HepG2 (cell line): ENCODE data around the gene CCL27. TPM values are rescaled to one million over a fixed set of nuclear protein-coding genes. Genes with fewer than 3 reads are reported as not detected.

Experiments used
- AGO1 ChIP-seq: fragments of 200-400 bp; formaldehyde crosslinking; IDR thresholded peaks from 2 replicates; pipeline ENCODE4 v1.6.1; 2017; ENCODE audit warnings: mild to moderate bottlenecking, low read depth, low read length, moderate library complexity; ENCODE audit not compliant: poor library complexity, severe bottlenecking
- AGO2 ChIP-seq: fragments of 200-400 bp; formaldehyde crosslinking; optimal IDR thresholded peaks from 2 replicates; pipeline ENCODE3; 2017; ENCODE audit warnings: mild to moderate bottlenecking, low read depth, low read length, moderate library complexity
- CAMTA2 ChIP-seq: sonication (generic); formaldehyde crosslinking; IDR thresholded peaks from 2 replicates; pipeline ENCODE4 v1.4.0; 2020; ENCODE audit warnings: mild to moderate bottlenecking, missing genetic modification reagents, borderline replicate concordance
- CCDC6 ChIP-seq: sonication (generic); formaldehyde crosslinking; IDR thresholded peaks from 2 replicates; pipeline ENCODE4 v1.8.1; 2022; ENCODE audit warnings: mild to moderate bottlenecking, missing genetic modification reagents, moderate library complexity
- CREM ChIP-seq, 2 experiments: sonication (generic) in 1 of 2; formaldehyde crosslinking in 1 of 2; IDR thresholded peaks; 2 replicates each; pipeline versions ENCODE4 v1.4.0 to v1.6.1; 2016 to 2020; ENCODE audit warnings: antibody characterized with exemption in 1 of 2, mild to moderate bottlenecking in 1 of 2, missing genetic modification reagents in 1 of 2
- GLI4 ChIP-seq: sonication (generic); formaldehyde crosslinking; IDR thresholded peaks from 2 replicates; pipeline ENCODE4 v1.5.1; 2020; ENCODE audit warnings: missing genetic modification reagents, mild to moderate bottlenecking, moderate library complexity, borderline replicate concordance
- HHEX ChIP-seq: IDR thresholded peaks from 2 replicates; pipeline ENCODE4 v1.6.1; 2016; ENCODE audit warnings: control low read depth
- HOXA3 ChIP-seq: sonication (generic); formaldehyde crosslinking; IDR thresholded peaks from 2 replicates; pipeline ENCODE4 v1.5.0; 2020; ENCODE audit warnings: missing genetic modification reagents
- KDM2A ChIP-seq: sonication (generic); formaldehyde crosslinking; IDR thresholded peaks from 2 replicates; pipeline ENCODE4 v1.4.0; 2020; ENCODE audit warnings: low read depth, missing genetic modification reagents, borderline replicate concordance
- KDM5B ChIP-seq: sonication (generic); formaldehyde crosslinking; IDR thresholded peaks from 2 replicates; pipeline ENCODE4 v1.4.0; 2020; ENCODE audit warnings: missing genetic modification reagents, mild to moderate bottlenecking, borderline replicate concordance
- PHF8 ChIP-seq: sonication (generic); formaldehyde crosslinking; IDR thresholded peaks from 2 replicates; pipeline ENCODE4 v1.5.0; 2020; ENCODE audit warnings: missing genetic modification reagents
- POLR2A ChIP-seq, 2 experiments: IDR thresholded peaks; 2 replicates each; pipeline ENCODE4 v1.6.1; 2011; ENCODE audit warnings: low read depth in 2 of 2, low read length in 2 of 2, mild to moderate bottlenecking in 1 of 2, moderate library complexity in 1 of 2; ENCODE audit not compliant: insufficient read depth in 1 of 2
- RFX1 ChIP-seq: fragments of 450-650 bp; IDR thresholded peaks from 2 replicates; pipeline ENCODE4 v1.6.1; 2017
- RFXAP ChIP-seq: sonication (generic); formaldehyde crosslinking; IDR thresholded peaks from 2 replicates; pipeline ENCODE4 v1.4.0; 2020; ENCODE audit warnings: missing genetic modification reagents, borderline replicate concordance
- SAP130 ChIP-seq: IDR thresholded peaks from 2 replicates; pipeline ENCODE4 v1.6.1; 2016; ENCODE audit warnings: low read depth
- SOX6 ChIP-seq, 2 experiments: fragments of 450-650 bp in 1 of 2; sonication (generic) in 1 of 2; formaldehyde crosslinking in 1 of 2; IDR thresholded peaks; 2 replicates each; pipeline versions ENCODE4 v1.4.0 to v1.6.1; 2017 to 2020; ENCODE audit warnings: antibody characterized with exemption in 1 of 2, mild to moderate bottlenecking in 1 of 2, missing genetic modification reagents in 1 of 2
- SP4 ChIP-seq: sonication (generic); formaldehyde crosslinking; IDR thresholded peaks from 2 replicates; pipeline ENCODE4 v1.8.1; 2023; ENCODE audit warnings: mild to moderate bottlenecking, missing genetic modification reagents
- TAF1 ChIP-seq: sonication (generic); formaldehyde crosslinking; IDR thresholded peaks from 2 replicates; pipeline ENCODE4 v1.4.0; 2020; ENCODE audit warnings: missing genetic modification reagents
- YEATS4 ChIP-seq: sonication (generic); formaldehyde crosslinking; IDR thresholded peaks from 2 replicates; pipeline ENCODE4 v1.4.0; 2020; ENCODE audit warnings: missing genetic modification reagents, borderline replicate concordance
- YY1 ChIP-seq: IDR thresholded peaks from 2 replicates; pipeline ENCODE4 v1.6.1; 2011; ENCODE audit warnings: low read length, low read depth, moderate library complexity, mild to moderate bottlenecking; ENCODE audit not compliant: insufficient read depth, insufficient replicate concordance
- ZNF17 ChIP-seq: sonication (generic); formaldehyde crosslinking; IDR thresholded peaks from 2 replicates; pipeline ENCODE4 v1.5.0; 2020; ENCODE audit warnings: mild to moderate bottlenecking, missing genetic modification reagents
- ZNF180 ChIP-seq: sonication (generic); formaldehyde crosslinking; IDR thresholded peaks from 2 replicates; pipeline ENCODE4 v1.4.0; 2020; ENCODE audit warnings: low read depth, missing genetic modification reagents, borderline replicate concordance
- ZNF776 ChIP-seq: sonication (generic); formaldehyde crosslinking; IDR thresholded peaks from 2 replicates; pipeline ENCODE4 v1.4.0; 2020; ENCODE audit warnings: mild to moderate bottlenecking, missing genetic modification reagents
- ZNF816 ChIP-seq: sonication (generic); formaldehyde crosslinking; IDR thresholded peaks from 2 replicates; pipeline ENCODE4 v1.8.0; 2022; ENCODE audit warnings: missing genetic modification reagents, mild to moderate bottlenecking, borderline replicate concordance
- ZSCAN25 ChIP-seq: sonication (generic); formaldehyde crosslinking; IDR thresholded peaks from 2 replicates; pipeline ENCODE4 v1.8.0; 2022; ENCODE audit warnings: mild to moderate bottlenecking, missing genetic modification reagents
- polyA plus RNA-seq, 8 experiments: library from polyadenylated mRNA; depleted of rRNA in 3 of 8; stranded (reverse) in 7 of 8; unstranded in 1 of 8; fragments of >200 nt; fragmentation: Illumina TruSeq in 4 of 8; extraction: Trizol in 4 of 8; gene quantifications; 2 replicates each; pipeline versions ENCODE4 v1.2.1 to v1.2.3, GENCODE V29; 2011 to 2016; ENCODE audit warnings: low read depth in 4 of 8, missing spikeins in 1 of 8, mixed read lengths in 1 of 8; ENCODE audit not compliant: insufficient read depth in 1 of 8
- total RNA-seq, 5 experiments: library from RNA; depleted of rRNA; stranded (reverse); fragments of >200 nt; fragmentation: Illumina TruSeq; extraction: Trizol; gene quantifications; 2 replicates each; pipeline ENCODE4 v1.2.3, GENCODE V29; 2016; ENCODE audit warnings: low read depth in 1 of 5
- TF ChIP-seq, protein P1 (sequence below): sonication (generic); formaldehyde crosslinking; IDR thresholded peaks from 2 replicates; pipeline ENCODE4 v1.4.0; 2020; ENCODE audit warnings: mild to moderate bottlenecking, missing genetic modification reagents
- TF ChIP-seq, protein P2 (sequence below): sonication (generic); formaldehyde crosslinking; IDR thresholded peaks from 2 replicates; pipeline ENCODE4 v1.4.0; 2020; ENCODE audit warnings: mild to moderate bottlenecking, missing genetic modification reagents

Gene CCL27
- total and polyA plus RNA-seq, 2 of the 13 experiments (the other 11 are each of a cell fraction or from before 2014, with no cell fraction given) = not detected

DNA sequence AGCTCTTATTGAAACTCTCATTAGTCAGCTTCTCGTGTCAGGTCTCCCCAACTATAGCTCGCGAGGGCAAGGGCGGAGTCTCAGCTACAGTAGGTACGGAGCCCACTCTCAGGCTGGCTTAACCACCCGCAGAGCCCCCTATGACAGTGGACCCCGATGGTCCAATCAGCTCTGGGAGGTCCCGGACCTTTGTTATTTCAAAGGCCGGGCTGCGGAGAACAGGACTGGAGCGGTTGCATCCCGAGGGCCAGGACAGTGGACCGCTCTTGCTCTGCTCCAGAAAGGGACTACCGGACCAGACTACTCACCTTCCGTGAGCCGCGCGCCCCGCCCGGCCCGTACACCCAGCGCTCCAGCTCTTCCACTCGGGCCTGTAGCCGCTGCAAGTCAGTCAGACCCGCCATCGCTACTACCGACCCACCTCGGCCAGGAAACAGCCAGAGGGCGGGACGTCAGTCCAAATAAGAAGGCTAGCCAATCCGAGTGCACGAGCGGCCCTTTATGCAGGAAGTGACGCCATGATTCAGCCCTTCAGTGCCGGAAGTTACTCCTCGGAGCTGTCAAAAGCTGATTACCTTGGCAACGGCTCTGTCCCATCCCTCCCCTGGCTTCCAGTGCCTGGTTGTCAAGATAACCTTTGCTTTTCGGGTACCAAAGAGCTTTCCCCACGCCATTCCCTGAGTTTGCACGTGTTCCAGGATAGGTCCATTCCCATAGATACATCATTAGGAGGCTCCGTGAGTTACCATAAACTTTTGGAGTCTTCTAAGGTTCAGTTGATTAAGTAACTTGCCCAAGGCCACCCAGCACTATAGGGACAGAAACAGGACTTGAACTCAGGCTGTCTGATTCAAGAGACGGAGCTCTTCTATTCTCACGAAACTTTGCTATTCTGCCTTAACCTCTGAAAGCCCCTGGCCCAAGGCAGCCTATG lies 42.1 kb downstream of the CCL27 start, which contains the start of gene DCTN3 (continued):
- 0 out of 2 replicates have a peak, but pooled peaks have one; percentile 13 for TF ChIP-seq ZNF180 (CRISPR knock-in tag)
- peak; percentile 49 to 57 for TF ChIP-seq POLR2A (IDR thresholded peaks at IDR 0.05; ENCODE audit: insufficient read depth in 1 of 2, low read depth in 2 of 2, low read length in 2 of 2)
- peak; percentile 26; the same call in 1 of the 2 replicates for TF ChIP-seq YEATS4 (CRISPR knock-in tag)
- TF ChIP-seq, protein P1, sequence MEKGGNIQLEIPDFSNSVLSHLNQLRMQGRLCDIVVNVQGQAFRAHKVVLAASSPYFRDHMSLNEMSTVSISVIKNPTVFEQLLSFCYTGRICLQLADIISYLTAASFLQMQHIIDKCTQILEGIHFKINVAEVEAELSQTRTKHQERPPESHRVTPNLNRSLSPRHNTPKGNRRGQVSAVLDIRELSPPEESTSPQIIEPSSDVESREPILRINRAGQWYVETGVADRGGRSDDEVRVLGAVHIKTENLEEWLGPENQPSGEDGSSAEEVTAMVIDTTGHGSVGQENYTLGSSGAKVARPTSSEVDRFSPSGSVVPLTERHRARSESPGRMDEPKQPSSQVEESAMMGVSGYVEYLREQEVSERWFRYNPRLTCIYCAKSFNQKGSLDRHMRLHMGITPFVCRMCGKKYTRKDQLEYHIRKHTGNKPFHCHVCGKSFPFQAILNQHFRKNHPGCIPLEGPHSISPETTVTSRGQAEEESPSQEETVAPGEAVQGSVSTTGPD (CRISPR knock-in tag) = no peak
- peak; percentile 52; the same call in 1 of the 2 replicates for TF ChIP-seq TAF1
- TF ChIP-seq SP4 (CRISPR knock-in tag) = peak; percentile 53; the same call in 1 of the 2 replicates
- peak; percentile 59; the same call in 1 of the 2 replicates for TF ChIP-seq KDM2A (CRISPR knock-in tag)
- TF ChIP-seq ZSCAN25 (CRISPR knock-in tag) = no peak
- peak; percentile 64; the same call in 1 of the 2 replicates for TF ChIP-seq RFX1
- TF ChIP-seq SOX6 (IDR thresholded peaks at IDR 0.05) = no peak
- TF ChIP-seq SOX6 (CRISPR knock-in tag; IDR thresholded peaks at IDR 0.05) = 0 out of 2 replicates have a peak, but pooled peaks have one; percentile 40
- TF ChIP-seq GLI4 (CRISPR knock-in tag) = no peak
- TF ChIP-seq ZNF816 (CRISPR knock-in tag) = no peak
- TF ChIP-seq AGO2 = no peak
- TF ChIP-seq PHF8 (CRISPR knock-in tag) = peak; percentile 86
- no peak for TF ChIP-seq ZNF776 (CRISPR knock-in tag)
- peak; percentile 78 for TF ChIP-seq HOXA3 (CRISPR knock-in tag)
- 0 out of 2 replicates have a peak, but pooled peaks have one; percentile 51 for TF ChIP-seq HHEX (CRISPR knock-in tag)
- TF ChIP-seq, protein P2, sequence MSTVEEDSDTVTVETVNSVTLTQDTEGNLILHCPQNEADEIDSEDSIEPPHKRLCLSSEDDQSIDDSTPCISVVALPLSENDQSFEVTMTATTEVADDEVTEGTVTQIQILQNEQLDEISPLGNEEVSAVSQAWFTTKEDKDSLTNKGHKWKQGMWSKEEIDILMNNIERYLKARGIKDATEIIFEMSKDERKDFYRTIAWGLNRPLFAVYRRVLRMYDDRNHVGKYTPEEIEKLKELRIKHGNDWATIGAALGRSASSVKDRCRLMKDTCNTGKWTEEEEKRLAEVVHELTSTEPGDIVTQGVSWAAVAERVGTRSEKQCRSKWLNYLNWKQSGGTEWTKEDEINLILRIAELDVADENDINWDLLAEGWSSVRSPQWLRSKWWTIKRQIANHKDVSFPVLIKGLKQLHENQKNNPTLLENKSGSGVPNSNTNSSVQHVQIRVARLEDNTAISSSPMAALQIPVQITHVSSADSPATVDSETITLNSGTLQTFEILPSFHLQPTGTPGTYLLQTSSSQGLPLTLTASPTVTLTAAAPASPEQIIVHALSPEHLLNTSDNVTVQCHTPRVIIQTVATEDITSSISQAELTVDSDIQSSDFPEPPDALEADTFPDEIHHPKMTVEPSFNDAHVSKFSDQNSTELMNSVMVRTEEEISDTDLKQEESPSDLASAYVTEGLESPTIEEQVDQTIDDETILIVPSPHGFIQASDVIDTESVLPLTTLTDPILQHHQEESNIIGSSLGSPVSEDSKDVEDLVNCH = no peak
- 0 out of 2 replicates have a peak, but pooled peaks have one; percentile 46 for TF ChIP-seq KDM5B (CRISPR knock-in tag)
- peak; percentile 95 for TF ChIP-seq SAP130 (CRISPR knock-in tag)
- no peak for TF ChIP-seq CCDC6 (CRISPR knock-in tag)
- peak; percentile 94 for TF ChIP-seq CREM (IDR thresholded peaks at IDR 0.05)
- TF ChIP-seq CREM (CRISPR knock-in tag; IDR thresholded peaks at IDR 0.05) = no peak
- TF ChIP-seq AGO1 = no peak
- peak; percentile 40; the same call in 1 of the 2 replicates for TF ChIP-seq RFXAP (CRISPR knock-in tag)
- no peak for TF ChIP-seq ZNF17 (CRISPR knock-in tag)
- 0 out of 2 replicates have a peak, but pooled peaks have one; percentile 61 for TF ChIP-seq CAMTA2 (CRISPR knock-in tag)
- peak; percentile 81 for TF ChIP-seq YY1
